Kidney capillary endothelial cell (primary cell): ENCODE measurements around the gene EIF4G3.
"Not testable (repeated sequence)": the region's sequence is repeated elsewhere in the genome, so short reads cannot be mapped to it uniquely, and the experiment has no call there.

Experiments used
- DNase-seq: peaks from one replicate; pipeline ENCODE4 v3.0.0-alpha.2; 2018; ENCODE audit warnings: low spot score

The EIF4G3 gene

DNA sequence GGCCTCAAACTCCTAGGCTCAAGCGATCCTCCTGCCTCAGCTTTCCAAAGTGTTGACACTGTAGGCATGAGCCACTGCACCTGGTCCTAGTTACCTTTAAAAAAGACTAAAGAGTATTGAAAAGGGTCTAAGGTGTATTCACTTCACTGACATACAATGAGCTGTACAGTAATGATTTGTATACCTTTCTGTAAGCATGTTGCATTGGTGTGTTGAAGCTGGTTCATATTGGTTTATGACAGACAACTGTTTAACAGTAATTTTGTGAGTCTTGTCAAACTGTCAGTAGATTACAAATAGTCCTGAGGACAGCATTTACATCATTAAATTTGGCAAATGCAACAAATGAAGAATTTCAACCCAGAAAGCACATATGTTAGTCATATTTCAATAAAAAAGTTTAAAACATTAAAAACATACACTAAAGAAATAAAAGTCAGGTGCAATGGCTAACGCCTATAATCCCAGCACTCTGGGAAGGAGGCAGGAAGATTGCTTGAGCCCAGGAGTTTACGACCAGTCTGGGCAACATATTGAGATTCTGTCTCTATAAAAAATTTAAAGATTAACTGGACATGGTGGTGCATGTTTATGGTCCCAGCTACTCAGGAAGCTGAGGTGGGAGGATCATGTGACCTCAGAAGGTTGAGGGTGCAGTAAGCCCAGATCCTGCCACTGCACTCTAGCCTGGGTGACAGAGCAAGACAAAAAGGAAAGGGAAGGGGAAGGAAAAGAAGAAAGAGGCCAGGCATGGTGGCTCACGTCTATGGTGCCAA, 301.3 kb downstream of the EIF4G3 start:
- DNase-seq = no peak

DNA sequence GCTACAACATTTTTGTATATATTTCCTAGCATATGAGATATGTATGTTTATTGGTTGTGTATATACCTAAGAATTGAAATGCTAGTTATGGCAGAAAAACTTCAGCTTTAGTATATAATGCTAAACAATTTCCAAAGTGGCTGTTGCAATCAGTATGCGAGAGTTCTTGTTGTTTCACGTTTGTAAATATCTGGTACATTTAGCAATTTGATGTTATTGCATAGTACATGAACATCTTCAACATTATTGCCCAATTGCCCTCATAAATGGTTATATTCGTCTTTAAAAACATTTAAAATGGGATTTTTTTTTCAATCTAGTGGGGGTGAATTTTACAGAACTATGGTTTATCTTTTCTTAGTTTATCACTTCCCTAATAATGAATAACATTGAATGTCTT, 303.4 kb downstream of the EIF4G3 start:
- no peak for DNase-seq

- peak; percentile 10 for DNase-seq
These were observed 305.3 kb downstream of the EIF4G3 start for GRCh38 chr1:20871419-20871818.

DNA sequence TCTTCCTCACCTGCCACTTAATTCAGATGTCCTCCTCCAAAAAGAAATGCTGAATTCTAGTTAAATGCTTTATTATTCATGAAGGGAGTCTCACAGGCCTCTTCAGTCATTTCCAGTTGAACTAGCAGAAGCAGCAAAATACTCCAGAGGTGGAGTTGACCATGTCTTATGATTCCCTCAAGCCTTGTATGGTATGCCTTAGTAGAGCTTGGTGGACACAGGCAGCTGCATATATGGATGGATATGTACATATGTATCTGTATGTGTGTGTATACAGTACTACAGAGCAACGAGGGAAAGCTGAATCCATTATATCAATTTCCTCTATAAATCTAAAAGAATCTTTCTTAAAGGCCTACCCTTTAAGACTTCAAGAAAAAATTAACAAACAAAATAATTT, 306.0 kb downstream of the EIF4G3 start:
- DNase-seq = no peak

DNA sequence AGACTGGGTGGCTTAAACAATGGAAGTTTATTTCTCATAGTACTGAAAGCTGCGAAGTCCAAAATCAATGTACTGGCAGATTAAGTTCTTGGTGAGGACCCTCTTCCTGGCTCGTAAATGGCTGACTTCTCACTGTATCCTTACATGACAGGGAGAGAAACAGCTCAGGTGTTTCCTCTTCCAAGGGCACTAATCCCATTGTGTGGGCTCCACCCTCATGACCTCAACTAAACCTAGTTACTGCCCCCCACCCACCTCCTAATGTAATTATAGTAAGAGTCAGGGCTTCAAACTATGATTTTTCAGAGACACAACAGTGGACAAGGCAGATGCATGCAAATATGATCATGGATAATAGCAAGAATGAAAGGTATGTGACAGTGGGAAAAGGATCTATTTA, 308.4 kb downstream of the EIF4G3 start:
- DNase-seq = no peak

GRCh38 chr1:20867847-20868246, 308.9 kb downstream of the EIF4G3 start:
- DNase-seq = no peak

GRCh38 chr1:20867062-20867461, 309.6 kb downstream of the EIF4G3 start:
- no peak for DNase-seq

GRCh38 chr1:20865001-20865400, 311.7 kb downstream of the EIF4G3 start:
- DNase-seq = no peak

- no peak for DNase-seq
These were observed 322.2 kb downstream of the EIF4G3 start for GRCh38 chr1:20854529-20854928.

GRCh38 chr1:20851791-20852190, 324.9 kb downstream of the EIF4G3 start:
- not testable (repeated sequence) for DNase-seq

GRCh38 chr1:20850021-20850420, 326.7 kb downstream of the EIF4G3 start:
- no peak for DNase-seq

DNA sequence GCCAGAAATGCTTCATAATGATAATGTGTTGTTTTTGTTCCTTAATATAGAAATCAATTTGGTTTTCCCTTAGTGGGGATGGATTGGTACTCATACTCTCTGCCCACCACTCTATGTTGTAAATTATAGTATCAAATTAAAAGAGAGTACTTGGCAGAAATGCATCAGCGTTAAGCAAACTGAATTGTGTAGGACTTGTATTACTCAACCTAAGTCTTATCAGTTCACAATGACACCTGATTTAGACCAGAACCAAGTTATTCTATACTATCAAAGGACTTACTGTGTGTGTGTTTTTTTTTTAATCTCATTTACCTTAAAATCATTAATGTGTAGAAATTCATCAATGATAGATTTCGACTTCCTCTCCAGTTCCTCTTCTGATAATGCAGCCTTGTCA, 327.6 kb downstream of the EIF4G3 start:
- DNase-seq = no peak

GRCh38 chr1:20848162-20848561, 328.5 kb downstream of the EIF4G3 start:
- DNase-seq = no peak

GRCh38 chr1:20847611-20848080, 329.1 kb downstream of the EIF4G3 start:
- no peak for DNase-seq

- DNase-seq = no peak
These were observed 330.0 kb downstream of the EIF4G3 start for GRCh38 chr1:20846461-20847374.

GRCh38 chr1:20840731-20841130, 336.0 kb downstream of the EIF4G3 start:
- DNase-seq = no peak

DNA sequence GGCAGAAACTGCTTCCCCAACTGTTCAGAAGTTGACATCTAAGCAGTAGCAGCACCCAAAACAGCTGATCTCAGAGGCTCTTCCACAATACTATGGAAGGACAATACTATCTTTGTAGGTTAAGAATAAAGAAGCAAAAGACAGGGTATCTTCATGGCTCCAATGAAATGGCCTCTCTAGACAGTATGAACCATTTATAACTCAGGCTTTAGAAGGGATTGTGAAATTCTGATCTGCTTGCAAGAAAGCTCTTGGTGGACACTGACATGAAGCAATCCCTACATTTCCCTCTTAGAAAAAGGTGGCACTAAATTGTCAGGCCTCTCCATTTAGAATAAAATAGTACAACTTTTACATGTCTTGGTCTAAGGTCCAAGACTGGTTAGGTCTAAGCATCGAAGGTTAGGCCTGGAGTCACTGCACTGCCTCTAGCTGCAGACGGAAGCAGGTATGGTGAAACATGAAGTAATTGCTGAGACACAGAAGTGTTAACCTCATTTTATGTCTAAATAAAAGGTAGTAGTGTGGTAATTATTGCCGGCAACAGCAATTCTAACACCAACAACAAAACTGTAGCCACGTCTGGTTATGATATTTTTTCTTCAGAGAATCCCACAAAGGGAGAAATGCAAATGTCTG, 339.0 kb downstream of the EIF4G3 start:
- DNase-seq = no peak

- DNase-seq = no peak
These were observed 340.5 kb downstream of the EIF4G3 start for GRCh38 chr1:20836230-20836629.

DNA sequence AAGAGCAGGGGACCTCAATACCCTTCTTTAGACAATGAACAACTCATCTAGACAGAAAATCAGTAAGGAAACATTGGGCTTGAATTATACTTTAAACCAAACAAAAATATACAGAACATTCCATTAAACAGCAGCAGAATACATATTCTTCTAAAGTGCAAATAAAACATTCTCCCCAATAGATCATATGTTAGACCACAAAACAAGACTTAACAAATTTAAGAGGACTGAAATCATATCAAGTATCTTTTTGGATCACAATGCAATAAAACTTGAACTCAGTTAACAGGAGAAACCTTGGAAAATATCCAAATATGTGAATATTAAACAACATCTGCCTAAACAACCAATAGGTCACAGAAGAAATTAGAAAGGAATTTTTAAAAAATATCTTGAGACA, 341.9 kb downstream of the EIF4G3 start:
- DNase-seq = no peak

DNA sequence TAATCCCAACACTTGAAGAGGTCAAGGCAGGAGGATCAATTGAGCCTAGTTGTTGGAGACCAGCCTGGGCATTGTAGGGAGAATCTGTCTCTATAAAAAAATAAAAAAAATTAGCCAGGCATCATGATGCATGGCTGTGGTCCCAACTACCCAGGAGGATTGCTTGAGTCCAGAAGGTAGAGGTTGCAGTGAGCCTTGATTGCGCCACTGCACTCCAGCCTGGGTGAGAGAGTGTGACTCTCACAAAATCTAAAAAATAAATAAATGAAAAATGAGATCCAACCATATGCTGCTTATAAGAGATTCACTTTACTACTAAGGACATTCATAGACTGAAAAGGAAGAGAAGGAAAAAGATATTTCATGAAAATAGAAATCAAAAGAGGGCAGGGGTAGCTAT, 342.5 kb downstream of the EIF4G3 start:
- DNase-seq = no peak

DNA sequence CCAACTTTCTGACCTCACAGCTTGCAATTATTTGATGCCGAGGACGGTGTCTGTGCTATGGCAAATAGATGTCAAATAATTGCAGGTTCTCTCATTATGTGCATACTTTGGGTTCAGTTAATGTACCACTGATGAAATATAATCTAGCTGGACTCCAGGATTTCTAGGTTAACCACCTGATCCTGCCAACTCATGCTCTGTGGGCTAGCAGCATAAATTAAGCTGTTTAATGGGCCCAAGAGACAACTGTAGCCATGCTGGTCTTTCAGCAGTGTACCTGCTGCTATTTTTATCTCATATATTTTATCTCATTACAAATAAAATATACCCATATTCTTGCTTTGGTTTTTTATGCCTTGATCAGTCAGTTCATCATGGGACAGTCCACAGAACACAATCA, 346.3 kb downstream of the EIF4G3 start:
- no peak for DNase-seq

DNA sequence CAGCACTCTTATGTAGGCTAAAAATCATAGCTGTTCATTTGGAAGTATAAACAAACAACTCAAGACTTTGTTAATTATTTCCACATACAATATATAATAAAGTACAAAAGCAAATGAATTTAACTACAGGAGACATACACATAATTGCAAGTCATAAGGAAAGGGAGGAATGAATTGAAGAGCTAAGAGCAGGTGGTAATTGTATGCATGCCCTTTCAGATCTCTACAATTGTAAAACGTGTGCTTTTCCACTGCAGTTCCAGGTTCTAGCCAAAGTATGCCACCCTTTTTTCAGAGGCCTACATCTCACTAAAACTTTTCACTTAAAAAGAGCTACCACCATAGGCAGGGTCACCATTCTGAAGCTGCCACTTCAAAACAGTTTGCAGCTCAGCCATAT, 346.8 kb downstream of the EIF4G3 start:
- DNase-seq = no peak

- DNase-seq = no peak
These were observed 347.2 kb downstream of the EIF4G3 start for GRCh38 chr1:20829531-20829930.
